GM12873 (cell line): ENCODE measurements around the gene SALL3.

ENCODE experiments used
- TF ChIP-seq, protein P1 (sequence below): IDR thresholded peaks from 2 replicates; pipeline ENCODE4 v1.5.1; 2012; ENCODE audit warnings: low read depth, mild to moderate bottlenecking, moderate library complexity, low read length, control low read depth; ENCODE audit not compliant: insufficient read depth; ENCODE audit errors: missing control alignments

SALL3 gene

DNA sequence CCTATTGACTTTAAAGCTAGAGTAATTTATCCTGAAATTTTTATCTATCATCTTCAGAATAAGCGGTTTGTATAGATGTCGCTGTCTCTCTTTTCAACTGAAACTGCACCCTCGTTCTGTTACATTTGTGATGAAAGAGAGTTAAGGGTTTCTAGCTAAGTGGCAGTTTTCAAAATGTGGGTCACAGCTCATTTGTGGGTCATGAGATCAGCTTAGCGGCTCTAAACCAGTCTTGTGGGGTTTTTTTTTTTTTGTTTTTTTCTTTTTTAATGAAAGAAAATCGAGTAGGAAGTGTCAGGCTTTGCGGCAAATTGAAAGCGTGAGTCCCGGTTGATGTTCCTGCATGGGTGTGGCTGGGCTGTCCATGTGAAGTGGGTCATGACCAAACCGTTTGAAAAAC is 31.2 kb downstream of the SALL3 start:
- TF ChIP-seq, protein P1, sequence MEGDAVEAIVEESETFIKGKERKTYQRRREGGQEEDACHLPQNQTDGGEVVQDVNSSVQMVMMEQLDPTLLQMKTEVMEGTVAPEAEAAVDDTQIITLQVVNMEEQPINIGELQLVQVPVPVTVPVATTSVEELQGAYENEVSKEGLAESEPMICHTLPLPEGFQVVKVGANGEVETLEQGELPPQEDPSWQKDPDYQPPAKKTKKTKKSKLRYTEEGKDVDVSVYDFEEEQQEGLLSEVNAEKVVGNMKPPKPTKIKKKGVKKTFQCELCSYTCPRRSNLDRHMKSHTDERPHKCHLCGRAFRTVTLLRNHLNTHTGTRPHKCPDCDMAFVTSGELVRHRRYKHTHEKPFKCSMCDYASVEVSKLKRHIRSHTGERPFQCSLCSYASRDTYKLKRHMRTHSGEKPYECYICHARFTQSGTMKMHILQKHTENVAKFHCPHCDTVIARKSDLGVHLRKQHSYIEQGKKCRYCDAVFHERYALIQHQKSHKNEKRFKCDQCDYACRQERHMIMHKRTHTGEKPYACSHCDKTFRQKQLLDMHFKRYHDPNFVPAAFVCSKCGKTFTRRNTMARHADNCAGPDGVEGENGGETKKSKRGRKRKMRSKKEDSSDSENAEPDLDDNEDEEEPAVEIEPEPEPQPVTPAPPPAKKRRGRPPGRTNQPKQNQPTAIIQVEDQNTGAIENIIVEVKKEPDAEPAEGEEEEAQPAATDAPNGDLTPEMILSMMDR, result no peak

- TF ChIP-seq, protein P1, result no peak
Observed at GRCh38 chr18:79011300-79011870, 31.8 kb downstream of the SALL3 start.

DNA sequence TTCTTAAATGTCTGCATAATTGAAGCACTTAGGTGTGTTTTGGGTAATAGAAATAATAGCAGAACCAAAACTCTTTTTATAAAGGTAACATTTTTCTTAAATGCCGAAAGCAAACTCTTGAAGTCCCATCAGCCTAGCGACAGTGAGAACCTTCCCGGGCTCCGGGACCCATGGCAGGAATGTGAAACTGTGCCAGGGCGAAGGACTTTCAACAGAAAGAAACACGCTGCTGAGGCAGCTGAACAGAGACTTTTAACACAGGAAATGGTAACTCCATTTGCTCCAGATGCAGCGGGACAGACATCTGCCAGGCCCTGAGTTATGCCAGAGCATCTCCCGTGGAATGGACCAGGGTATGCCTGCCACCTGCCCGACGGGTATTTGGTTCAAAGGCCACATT is 34.3 kb downstream of the SALL3 start:
- TF ChIP-seq, protein P1, result no peak

GRCh38 chr18:79018911-79019310 is 39.3 kb downstream of the SALL3 start:
- TF ChIP-seq, protein P1, result no peak

GRCh38 chr18:79019881-79020280 is 40.3 kb downstream of the SALL3 start:
- TF ChIP-seq, protein P1, result no peak

DNA sequence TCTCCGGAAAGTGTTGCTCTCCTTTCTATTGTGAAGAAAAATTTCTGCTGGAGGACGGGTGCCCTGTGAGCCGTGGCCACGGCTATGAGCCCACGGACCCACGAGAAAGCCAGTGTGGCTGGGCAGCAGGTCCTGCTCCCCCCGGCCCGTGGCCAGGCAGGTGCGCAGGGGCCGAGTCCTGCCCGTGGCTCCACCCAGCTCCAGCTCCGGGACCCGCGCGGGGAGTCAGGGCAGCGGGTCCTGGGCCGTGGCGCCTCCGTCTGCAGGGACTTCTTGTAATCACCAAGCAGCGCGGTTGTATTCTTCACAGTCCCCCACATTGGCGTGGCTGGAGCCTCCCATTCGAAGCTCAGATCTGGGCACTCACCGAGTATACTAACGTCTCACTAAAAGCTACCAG is 43.0 kb downstream of the SALL3 start:
- TF ChIP-seq, protein P1, result no peak

GRCh38 chr18:79026491-79026890 is 46.9 kb downstream of the SALL3 start:
- TF ChIP-seq, protein P1, result peak; percentile 23
